NCI-H1436 (cell line): Measurements from ENCODE around the gene ZNF354C.
"Not testable (repeated sequence)": the region's sequence is repeated elsewhere in the genome, so short reads cannot be mapped to it uniquely, and the experiment has no call there.

Experiments
- DNase-seq: peaks from one replicate; lab custom pipeline; 2025; lab: John Stamatoyannopoulos, UW

ZNF354C gene

GRCh38 chr5:179060116-179061008 lies at the start of gene ZNF354C:
ZNF354C (plus strand) TSS chr5:179060373; CDS start chr5:179062069, 1,696 bp downstream.
- DNase-seq, result no peak

GRCh38 chr5:179023528-179024189 lies 36.5 kb upstream of the ZNF354C start, which contains the start of gene ZNF879:
ZNF879 (plus strand) TSS chr5:179023804; CDS start chr5:179025005, 1,201 bp downstream.
- no peak for DNase-seq

GRCh38 chr5:179033004-179033580 lies 27.1 kb upstream of the ZNF354C start:
- no peak for DNase-seq

GRCh38 chr5:179044765-179045164 lies 15.4 kb upstream of the ZNF354C start:
- no peak for DNase-seq

- DNase-seq, result no peak
Measured at GRCh38 chr5:179051784-179052183, 8.4 kb upstream of the ZNF354C start.

GRCh38 chr5:179054036-179054785 lies 6.0 kb upstream of the ZNF354C start:
- DNase-seq, result no peak

GRCh38 chr5:179054876-179055275 lies 5.3 kb upstream of the ZNF354C start:
- no peak for DNase-seq

- DNase-seq, result no peak
Measured at GRCh38 chr5:179055436-179055835, 4.7 kb upstream of the ZNF354C start.

GRCh38 chr5:179055841-179056240 lies 4.3 kb upstream of the ZNF354C start:
- no peak for DNase-seq

GRCh38 chr5:179061025-179061424 lies 852 bp downstream of the ZNF354C start:
- no peak for DNase-seq

- DNase-seq, result no peak
Measured at GRCh38 chr5:179065703-179066102, 5.5 kb downstream of the ZNF354C start.

- DNase-seq, result no peak
Measured at GRCh38 chr5:179079165-179079987, 19.2 kb downstream of the ZNF354C start.

GRCh38 chr5:179080724-179081123 lies 20.6 kb downstream of the ZNF354C start:
- DNase-seq, result no peak

GRCh38 chr5:179089502-179089901 lies 29.3 kb downstream of the ZNF354C start:
- DNase-seq, result no peak

GRCh38 chr5:179101282-179101681 lies 41.1 kb downstream of the ZNF354C start:
- DNase-seq, result not testable (repeated sequence)

- no peak for DNase-seq
Measured at GRCh38 chr5:179110528-179110927, 50.4 kb downstream of the ZNF354C start.

- no peak for DNase-seq
Measured at GRCh38 chr5:179111267-179112207, 51.4 kb downstream of the ZNF354C start.

GRCh38 chr5:179112469-179113142 lies 52.4 kb downstream of the ZNF354C start:
- no peak for DNase-seq

- DNase-seq, result no peak
Measured at GRCh38 chr5:179113143-179113530, 53.0 kb downstream of the ZNF354C start.
